ENCODE results near the gene ATXN7L3. TPM values are rescaled to one million over a fixed set of nuclear protein-coding genes. Genes with fewer than 3 reads are reported as not detected.
"Not testable (repeated sequence)": the region's sequence is repeated elsewhere in the genome, so short reads cannot be mapped to it uniquely, and the experiment has no call there.

Gene ATXN7L3
- total and polyA plus RNA-seq, 9 of the 15 experiments (the other 6 are each of a cell fraction or from before 2014, with no cell fraction given): 0.62 to 66.1 (median 33.2) TPM

DNA sequence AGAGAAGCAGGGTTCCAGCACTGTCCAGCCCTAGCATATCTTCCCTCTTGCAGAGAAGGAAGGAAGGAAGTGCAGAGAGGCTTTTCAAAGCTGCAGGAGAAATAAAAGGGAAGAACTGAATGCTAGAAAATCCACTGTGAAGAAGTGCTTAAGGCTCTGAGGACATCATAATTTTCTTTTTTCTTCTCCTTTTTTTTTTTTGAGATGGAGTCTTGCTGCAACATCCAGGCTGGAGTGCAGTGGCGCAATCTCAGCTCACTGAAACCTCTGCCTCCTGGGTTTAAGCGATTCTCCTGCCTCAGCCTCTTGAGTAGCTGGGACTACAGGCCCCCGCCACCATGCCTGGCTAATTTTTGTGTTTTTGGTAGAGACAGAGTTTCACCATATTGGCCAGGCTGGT is 50.6 kb downstream of the ATXN7L3 start:
- in situ Hi-C loops (cut with MboI); H3K9me3 ChIP-seq (replicated peaks; ENCODE audit: control insufficient read depth, insufficient read depth, low read depth, low read length); ATAC-seq; H3K4me2 ChIP-seq (ENCODE audit: insufficient read depth, low read length); intact Hi-C loops (cut with micrococcal nuclease); H3K27ac ChIP-seq (ENCODE audit: extremely low read depth, low read depth, low read length); FAIRE-seq; CTCF ChIA-PET (ENCODE audit: low intra/inter-chr PET ratio); H3K27me3 ChIP-seq (ENCODE audit: control insufficient read depth in 2 of 2, insufficient read depth in 2 of 2, low read length in 2 of 2); H3K4me3 ChIP-seq; H2AFZ ChIP-seq (ENCODE audit: low read depth, low read length); H3K9me1 ChIP-seq (ENCODE audit: control insufficient read depth, insufficient read depth, low read length); BruUV-seq (replicated peaks); DNase-seq (ENCODE audit: extremely low read depth in 1 of 4, low spot score in 3 of 4): not testable (repeated sequence)
- Histone ChIP-seq H3K9ac (ENCODE audit: insufficient read depth in 1 of 2, low read depth in 2 of 2, low read length in 2 of 2) (peak overlapping the region in 1 of 2 experiments; percentile 70; a peak in 1 of 4 replicates), H4K20me1 (replicated peaks; ENCODE audit: control insufficient read depth, insufficient read depth, low read length) (peaks cover 17% of the 10 kb centered on the region), H3K4me1 (replicated peaks in 1 of 2; ENCODE audit: control insufficient read depth in 2 of 2, insufficient read depth in 2 of 2, low read length in 2 of 2) (peaks cover 15 to 24% of the 10 kb centered on the region in 2 experiments; a peak in 4 of 5 replicates), H3K79me2 (ENCODE audit: control insufficient read depth, insufficient read depth, low read length) (peaks cover 43% of the 10 kb centered on the region), H3K36me3 (ENCODE audit: control insufficient read depth, insufficient read depth, low read length) (peaks cover 85% of the 10 kb centered on the region)
- POLR2A ChIA-PET: interaction anchor here (0.6 to 4.0 kb wide), 4 partner anchors 10 to 408 kb away, joined by 3 to 20 read pairs (median 3); partner anchors contain the start of gene HDAC5
- WGBS (ENCODE audit: insufficient coverage, low coverage, missing lambda C conversion rate): 84% methylated on average over 2 of the region's 3 CpGs

DNA sequence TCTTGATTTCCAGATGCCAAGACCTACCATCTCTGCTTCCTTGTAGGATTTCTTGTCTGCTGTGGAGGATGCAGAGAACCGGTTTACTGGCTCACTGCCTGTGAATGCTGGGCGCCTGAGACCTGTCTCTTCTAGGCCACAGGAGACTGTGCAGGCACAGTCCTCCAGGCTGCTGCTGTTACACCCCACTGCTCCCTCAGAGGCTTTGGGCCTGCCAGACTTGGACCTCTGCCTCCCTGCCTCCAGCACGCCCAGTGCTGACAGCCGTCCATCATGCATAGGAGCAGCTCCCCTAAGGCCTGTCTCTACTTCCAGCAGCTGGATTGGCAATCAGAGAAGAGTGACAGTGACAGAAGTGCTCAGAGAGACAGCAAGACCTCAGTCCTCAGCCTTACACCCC is 51.9 kb downstream of the ATXN7L3 start:
- CTCF ChIA-PET (ENCODE audit: low intra/inter-chr PET ratio): no interaction called here

More for the DNA sequence above, 51.9 kb downstream of the ATXN7L3 start:
- Histone ChIP-seq H3K27me3 (ENCODE audit: control insufficient read depth in 2 of 2, insufficient read depth in 2 of 2, low read length in 2 of 2) (no peaks in the 10 kb centered on the region), H3K79me2 (ENCODE audit: control insufficient read depth, insufficient read depth, low read length) (peaks cover 51% of the 10 kb centered on the region), H3K9me1 (ENCODE audit: control insufficient read depth, insufficient read depth, low read length) (no peaks in the 10 kb centered on the region), H3K9me3 (replicated peaks; ENCODE audit: control insufficient read depth, insufficient read depth, low read depth, low read length) (no peaks in the 10 kb centered on the region), H2AFZ (ENCODE audit: low read depth, low read length) (no peak overlapping the region), H3K27ac (ENCODE audit: extremely low read depth, low read depth, low read length) (no peak overlapping the region), H3K4me3 (no peak overlapping the region), H3K36me3 (ENCODE audit: control insufficient read depth, insufficient read depth, low read length) (peaks cover 74% of the 10 kb centered on the region), H3K9ac (ENCODE audit: insufficient read depth in 1 of 2, low read depth in 2 of 2, low read length in 2 of 2) (peak overlapping the region in 1 of 2 experiments; percentile 54; a peak in 1 of 4 replicates), H3K4me2 (ENCODE audit: insufficient read depth, low read length) (no peak overlapping the region), H4K20me1 (replicated peaks; ENCODE audit: control insufficient read depth, insufficient read depth, low read length) (peaks cover 17% of the 10 kb centered on the region), H3K4me1 (replicated peaks in 1 of 2; ENCODE audit: control insufficient read depth in 2 of 2, insufficient read depth in 2 of 2, low read length in 2 of 2) (peaks cover 19 to 25% of the 10 kb centered on the region in 2 experiments; a peak in 4 of 5 replicates)
- FAIRE-seq: no peak
- TF ChIP-seq GABPA (tag; conservative IDR thresholded peaks at IDR 0.05; ENCODE audit: low read depth) (no peak), NR2C2 (CRISPR knock-in tag; IDR thresholded peaks at IDR 0.05) (no peak), NR2C2 (tag; IDR thresholded peaks at IDR 0.05) (no peak)
- WGBS (ENCODE audit: insufficient coverage, low coverage, missing lambda C conversion rate): 86% methylated on average over 3 of the region's 4 CpGs
- intact Hi-C loops (cut with micrococcal nuclease) (no loop called here), in situ Hi-C loops (cut with MboI) (no loop called here)
- BruUV-seq (replicated peaks): no TSS peak
- DNase-seq (ENCODE audit: extremely low read depth in 1 of 4, low spot score in 3 of 4): no peak
- POLR2A ChIA-PET: interaction anchor here (0.7 to 4.0 kb wide), 2 partner anchors 11 to 171 kb away, joined by 4 to 20 read pairs; no protein-coding TSS in a partner anchor
- no peak for ATAC-seq

All from K562 (cell line).